HG03159 (cell line): Measurements from ENCODE around the gene DNAH10.

Experiments used
- ATAC-seq: cut with Tn5 transposase; IDR thresholded peaks from one replicate; pipeline ENCODE4 v1.9.1; 2021; ENCODE audit warnings: mild to moderate bottlenecking, moderate library complexity; ENCODE audit not compliant: unreplicated experiment

Gene DNAH10

DNA sequence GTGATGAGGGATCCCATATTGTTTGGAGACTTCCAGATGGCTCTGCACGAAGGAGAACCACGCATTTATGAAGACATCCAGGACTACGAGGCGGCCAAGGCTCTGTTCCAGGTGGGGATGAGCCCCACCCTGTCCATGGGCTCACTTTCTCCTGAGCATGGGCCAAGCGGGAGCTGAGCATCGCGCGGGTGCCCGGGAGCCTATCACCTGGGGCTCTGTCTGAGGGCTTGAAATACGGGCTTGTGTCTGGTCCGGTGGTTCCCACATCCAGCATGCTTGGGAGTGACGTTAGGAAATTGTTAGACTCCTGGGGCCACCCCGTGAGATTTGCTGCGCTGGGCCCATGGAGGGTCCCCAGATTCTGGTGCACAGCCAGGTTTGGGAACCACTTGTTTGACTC, 117.6 kb downstream of the DNAH10 start:
- no peak for ATAC-seq

DNA sequence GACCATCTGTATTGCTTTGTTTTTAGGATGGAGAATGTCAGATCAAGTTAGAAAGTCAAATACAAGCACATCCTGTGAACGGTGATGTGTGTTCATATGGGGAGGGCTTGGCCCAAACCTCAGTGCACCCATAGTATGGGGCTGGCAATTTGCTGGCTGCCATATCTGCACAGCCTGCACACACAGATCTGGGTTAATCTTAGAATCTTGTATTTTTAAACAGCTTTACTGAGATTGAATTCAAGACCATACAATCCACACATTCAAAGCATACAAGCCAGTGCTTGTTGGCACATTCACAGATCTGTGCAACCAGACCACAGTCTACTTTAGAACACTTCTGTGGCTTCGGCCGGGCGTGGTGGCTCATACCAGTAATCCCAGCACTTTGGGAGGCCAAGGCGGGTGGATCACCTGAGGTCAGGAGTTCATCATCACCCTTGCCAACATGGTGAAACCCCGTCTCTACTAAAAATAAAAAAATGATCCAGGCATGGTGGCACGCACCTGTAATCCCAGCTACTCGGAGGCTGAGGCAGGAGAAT, 120.1 kb downstream of the DNAH10 start:
- no peak for ATAC-seq

DNA sequence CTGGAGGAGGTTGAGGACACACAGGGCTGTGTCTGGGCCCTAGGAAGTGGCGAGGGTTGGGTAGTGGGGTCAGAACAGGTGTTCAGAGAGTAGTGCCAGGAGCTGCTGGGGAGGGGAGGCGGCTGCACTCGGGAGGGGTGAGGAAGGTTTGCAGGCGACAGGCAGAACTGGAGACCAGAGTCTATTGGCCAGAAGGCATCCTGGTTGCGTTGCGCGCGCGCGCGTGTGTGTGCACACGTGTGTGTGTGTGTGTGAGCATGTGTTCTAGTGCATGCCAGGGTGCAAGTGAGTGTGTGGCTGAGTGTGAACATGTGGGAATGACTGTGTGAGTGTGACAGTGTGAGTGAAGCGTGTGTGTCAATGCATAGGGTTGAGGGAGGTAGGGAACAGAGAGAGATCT, 124.2 kb downstream of the DNAH10 start:
- ATAC-seq = no peak

DNA sequence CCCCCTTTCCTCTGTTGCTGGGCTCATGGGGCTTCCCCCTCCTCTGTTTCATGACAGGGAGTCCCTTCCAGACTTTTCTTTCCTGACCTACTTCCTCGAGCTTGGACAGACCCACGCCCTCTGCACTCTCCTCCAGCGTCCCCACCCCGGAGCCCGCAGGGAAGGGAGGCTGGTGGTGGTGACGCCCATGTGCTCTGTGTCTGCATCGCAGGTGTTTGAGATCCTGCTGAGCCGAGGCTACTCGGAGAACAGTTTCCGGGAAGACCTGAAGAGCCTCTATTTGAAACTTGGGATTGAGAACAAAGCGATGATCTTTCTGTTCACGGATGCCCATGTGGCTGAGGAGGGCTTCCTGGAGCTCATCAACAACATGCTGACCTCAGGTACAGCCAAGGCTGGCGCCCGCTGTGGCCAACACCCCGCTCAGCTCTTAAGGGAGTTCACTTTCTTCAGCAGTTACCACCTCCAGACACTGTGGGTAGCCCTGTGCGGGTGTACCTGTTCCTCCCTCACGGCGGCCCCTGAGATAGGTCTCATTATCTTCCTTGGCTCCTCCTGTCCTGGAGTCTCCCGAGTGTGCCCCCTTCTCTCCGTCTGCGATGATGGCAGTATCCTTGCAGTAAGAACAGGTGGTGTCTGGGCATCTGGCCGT, 125.0 kb downstream of the DNAH10 start:
- no peak for ATAC-seq

DNA sequence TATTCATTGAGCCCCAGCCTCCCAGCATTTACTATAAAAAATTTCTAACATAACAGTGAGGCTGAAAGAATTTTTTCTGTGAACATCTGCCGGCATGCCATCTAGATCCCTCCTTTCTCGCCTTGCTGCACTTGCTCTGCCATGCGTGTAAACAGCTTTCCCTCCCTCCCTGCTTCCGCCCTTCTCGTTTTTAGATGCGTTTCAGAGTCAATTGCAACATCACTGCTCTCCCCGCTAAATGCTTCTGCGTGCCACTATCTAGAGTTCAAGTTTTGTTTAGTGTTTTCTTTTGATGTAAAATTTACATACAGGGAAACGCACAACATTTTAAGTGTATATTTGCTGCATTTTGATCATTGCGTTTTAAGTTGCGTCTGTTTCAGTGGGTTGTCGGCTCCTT, 126.9 kb downstream of the DNAH10 start:
- no peak for ATAC-seq

- ATAC-seq = no peak
Observed at GRCh38 chr12:123889848-123890535, 127.9 kb downstream of the DNAH10 start.

- ATAC-seq = no peak
Observed at GRCh38 chr12:123890536-123890902, 128.4 kb downstream of the DNAH10 start.

DNA sequence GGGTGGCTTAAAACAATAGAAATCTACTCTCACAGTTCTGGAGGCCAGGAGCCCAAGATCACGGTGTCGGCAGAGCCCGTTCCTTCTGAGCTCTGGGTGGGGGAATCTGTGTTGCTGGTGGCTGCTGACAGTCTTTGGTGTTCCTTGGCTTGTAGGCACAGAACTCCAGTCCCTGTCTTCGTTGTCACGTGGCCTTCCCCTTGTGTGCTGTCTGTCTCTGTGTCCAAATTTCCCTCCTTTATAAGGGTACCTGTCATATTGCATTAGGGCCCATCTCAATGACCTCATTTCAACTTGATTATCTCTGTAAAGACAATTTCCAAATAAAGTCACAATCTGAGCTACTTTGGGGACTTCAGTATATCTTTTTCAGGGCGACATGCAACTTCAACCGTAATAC, 128.9 kb downstream of the DNAH10 start:
- ATAC-seq = no peak

DNA sequence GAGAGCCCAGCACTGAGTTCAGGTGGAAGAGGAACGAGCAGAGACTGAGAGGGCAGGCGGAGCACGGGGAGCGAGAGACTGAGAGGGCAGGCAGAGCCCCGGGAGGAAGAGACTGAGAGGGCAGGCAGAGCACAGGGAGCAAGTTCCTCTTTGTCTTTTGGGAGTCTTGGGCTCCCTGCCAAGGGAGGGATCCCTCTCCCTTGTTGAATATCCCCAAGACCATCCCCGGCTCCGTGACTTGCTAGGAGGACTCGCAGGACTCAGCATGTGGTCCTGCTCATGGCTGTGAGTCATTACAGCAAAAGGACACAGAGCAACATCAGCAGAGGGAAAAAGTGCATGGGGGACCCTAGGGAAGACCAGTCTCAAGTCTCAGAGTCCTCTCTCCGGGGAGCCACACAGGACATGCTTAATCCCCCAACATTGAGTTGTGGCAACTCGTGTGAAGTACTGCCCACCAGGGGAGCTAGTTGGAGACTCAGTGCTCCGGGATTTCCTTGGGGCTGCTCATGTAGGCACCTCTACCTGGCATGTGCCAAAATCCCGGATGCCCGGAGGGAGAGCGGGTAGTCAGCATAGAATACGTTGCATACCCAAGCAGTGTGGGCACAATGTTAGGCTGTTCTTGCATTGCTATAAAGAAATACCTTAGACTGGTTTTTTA, 129.5 kb downstream of the DNAH10 start:
- ATAC-seq = no peak

- ATAC-seq = no peak
Observed at GRCh38 chr12:123892180-123892559, 130.1 kb downstream of the DNAH10 start.

DNA sequence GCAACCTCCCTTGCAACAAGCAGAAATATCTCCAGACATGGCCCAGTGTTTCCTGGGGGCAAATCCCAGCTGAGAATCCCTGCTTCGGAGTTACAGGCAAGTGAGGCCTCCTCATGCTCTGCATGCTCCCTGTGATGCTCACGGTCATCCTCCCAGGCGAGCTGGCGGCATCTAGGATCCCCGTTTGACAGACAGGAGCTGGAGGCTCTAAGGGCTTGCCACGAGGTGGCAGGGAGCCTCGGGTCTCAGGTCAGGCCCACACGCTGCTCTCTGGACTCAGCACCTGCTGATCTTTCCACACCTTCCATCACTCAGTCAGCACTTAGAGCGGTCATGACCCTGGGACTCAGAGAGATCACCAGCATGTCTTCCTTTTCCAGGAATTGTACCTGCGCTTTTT, 130.8 kb downstream of the DNAH10 start:
- ATAC-seq = no peak

GRCh38 chr12:123893276-123893675, 131.2 kb downstream of the DNAH10 start:
- ATAC-seq = no peak

GRCh38 chr12:123894823-123895345, 132.8 kb downstream of the DNAH10 start:
- no peak for ATAC-seq

DNA sequence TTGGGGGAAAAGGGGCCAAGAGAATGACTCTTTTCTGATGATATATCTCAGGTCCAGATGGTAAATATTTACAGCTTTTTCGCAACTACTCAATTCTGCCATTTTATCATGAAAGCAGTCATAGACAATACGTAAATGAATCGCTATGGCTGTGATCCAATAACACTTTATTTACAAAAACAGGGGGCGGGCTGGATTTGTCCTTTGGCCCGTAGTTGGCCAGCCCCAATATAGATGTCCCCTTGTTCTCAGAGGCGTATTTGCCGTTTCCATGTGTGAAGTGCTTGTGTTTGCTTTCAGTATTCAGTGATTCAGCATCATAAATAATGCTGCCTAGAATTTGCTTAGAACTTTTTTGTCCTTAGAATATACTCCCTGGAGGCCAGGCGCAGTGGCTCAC, 133.3 kb downstream of the DNAH10 start:
- no peak for ATAC-seq

GRCh38 chr12:123896767-123897166, 134.7 kb downstream of the DNAH10 start:
- ATAC-seq = no peak

DNA sequence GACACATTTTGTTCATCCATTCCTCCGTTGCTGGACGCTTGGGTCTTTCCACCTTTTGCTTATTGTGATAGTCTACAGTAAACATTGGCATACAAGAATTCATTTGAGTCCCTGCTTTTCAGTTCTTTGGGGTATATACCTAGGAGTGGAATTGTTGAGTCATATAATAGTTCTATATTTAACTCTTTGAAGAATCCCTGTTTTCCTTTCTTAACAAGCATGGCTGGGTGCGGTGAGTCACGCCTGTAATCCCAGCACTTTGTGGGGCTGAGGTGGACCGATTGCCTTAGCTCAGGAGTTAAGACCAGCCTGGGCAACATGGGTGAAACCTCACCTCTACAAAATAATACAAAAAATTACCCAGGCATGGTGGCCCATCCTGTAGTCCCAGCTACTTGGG, 135.1 kb downstream of the DNAH10 start:
- no peak for ATAC-seq

GRCh38 chr12:123898673-123899072, 136.6 kb downstream of the DNAH10 start:
- no peak for ATAC-seq

DNA sequence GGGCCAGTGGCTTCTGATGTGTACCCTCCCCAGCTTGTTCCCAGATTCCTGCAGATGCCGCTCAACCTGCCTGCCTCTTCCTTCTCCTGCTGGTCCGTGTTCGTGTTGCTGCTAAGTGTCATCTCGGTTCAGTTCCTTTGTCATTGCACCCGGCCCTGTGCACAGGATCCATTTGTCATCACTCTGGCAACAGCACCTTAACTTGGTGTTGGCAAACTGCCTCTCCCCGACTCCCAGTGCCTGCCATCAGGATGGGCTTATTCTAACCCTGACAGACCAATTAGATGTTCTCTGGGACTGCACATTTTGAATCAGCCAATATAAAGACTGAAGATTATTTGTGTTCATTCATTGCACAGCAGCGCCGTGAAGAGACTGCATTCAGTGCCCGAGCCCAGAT, 137.3 kb downstream of the DNAH10 start:
- ATAC-seq = no peak

DNA sequence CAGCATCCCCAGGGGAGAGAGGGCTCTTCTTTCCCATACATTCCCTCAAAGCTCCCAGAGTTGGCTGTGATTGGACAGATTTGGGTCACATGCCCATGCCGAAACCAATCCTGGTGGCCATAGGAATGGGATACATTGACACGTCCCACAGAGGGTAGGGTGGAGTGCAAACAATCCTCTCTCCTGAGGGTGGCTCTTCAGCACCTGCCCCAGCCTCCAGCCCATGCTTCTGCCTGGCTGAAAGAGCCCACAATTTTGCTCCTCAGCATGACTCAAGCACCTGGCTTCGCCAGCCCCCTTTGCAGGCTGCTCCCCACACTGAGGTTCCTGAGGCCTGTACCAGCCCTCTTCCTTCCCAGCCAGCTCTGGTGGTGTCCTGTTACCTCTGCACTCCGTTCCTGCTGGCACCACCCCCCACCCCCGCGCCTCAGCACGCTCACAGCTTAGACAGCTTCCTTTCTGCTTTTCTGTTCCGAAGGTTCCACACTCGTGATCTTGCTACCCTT, 138.8 kb downstream of the DNAH10 start:
- ATAC-seq = no peak

- ATAC-seq = no peak
Observed at GRCh38 chr12:123902821-123903220, 140.7 kb downstream of the DNAH10 start.

DNA sequence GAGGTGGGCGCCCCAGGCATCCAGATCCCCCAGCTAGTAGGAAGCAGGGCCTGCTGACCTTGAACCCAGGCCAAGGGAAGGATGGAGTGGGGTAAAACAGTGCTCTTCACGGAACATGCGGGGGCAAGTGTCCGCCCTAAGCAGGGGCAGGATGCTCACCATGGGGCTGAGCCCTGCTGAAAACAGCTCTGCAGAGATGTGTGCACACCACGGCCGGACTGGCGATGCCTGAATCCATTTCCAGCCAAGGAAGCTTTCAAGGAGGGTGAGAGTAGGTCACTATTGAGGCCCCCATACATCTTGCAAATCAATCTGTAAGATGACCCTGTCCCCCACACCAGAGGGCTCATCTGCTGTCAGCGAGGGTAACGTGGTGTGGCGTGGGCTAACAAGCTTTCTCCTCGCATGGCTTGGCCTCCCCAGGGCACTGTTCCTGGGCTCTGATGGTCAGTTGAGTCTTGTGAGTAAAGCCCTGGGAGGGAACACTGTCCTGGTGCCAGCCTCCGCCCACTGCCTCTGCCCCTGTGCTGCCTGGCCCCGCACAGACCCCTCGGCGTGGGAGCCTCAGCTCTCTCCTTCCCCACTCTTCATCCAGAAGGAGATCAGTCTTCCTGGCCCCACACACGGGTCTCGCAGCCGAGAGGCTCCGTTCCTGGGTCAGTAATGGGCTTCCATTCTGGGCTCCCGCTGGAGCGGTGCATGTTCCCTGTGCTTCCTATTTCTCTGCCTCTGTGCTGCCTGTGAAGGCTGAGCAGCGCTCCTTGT, 141.4 kb downstream of the DNAH10 start:
- ATAC-seq = no peak
